Measurements from ENCODE around the gene PDCD10.

Gene PDCD10

GRCh38 chr3:167666563-167666962 lies 68.1 kb downstream of the PDCD10 start:
- Histone ChIP-seq H2BK12ac (ENCODE audit: low read length) (no peak overlapping the region), H3K79me1 (ENCODE audit: low read length) (no peaks in the 10 kb centered on the region), H3K18ac (ENCODE audit: low read length) (no peak overlapping the region), H4K91ac (ENCODE audit: low read depth, low read length) (no peak overlapping the region), H4K8ac (ENCODE audit: low read depth, low read length) (no peak overlapping the region), H3K79me2 (ENCODE audit: control insufficient read depth, insufficient read depth, low read length, poor library complexity) (no peaks in the 10 kb centered on the region), H3K36me3 (ENCODE audit: control insufficient read depth in 1 of 2, insufficient read depth in 2 of 2, low read length in 2 of 2) (no peaks in the 10 kb centered on the region), H3K4ac (ENCODE audit: low read depth, low read length) (no peak overlapping the region), H4K12ac (ENCODE audit: low read depth, low read length) (no peak overlapping the region), H3K9ac (ENCODE audit: low read length) (no peak overlapping the region), H2BK5ac (ENCODE audit: low read depth, low read length, poor library complexity) (no peak overlapping the region), H3K4me3 (ENCODE audit: low read depth, low read length) (no peak overlapping the region), H3K23ac (ENCODE audit: low read length) (no peak overlapping the region), H2AK5ac (ENCODE audit: low read length) (no peak overlapping the region), H3K4me1 (ENCODE audit: control insufficient read depth in 1 of 2, insufficient read depth in 2 of 2, low read length in 2 of 2) (no peaks in the 10 kb centered on the region), H3K27ac (ENCODE audit: low read depth, low read length) (no peak overlapping the region), H3K4me2 (ENCODE audit: low read length) (no peak overlapping the region), H3K9me3 (ENCODE audit: insufficient read depth, low read depth, low read length) (no peaks in the 10 kb centered on the region), H3K14ac (ENCODE audit: low read length) (no peak overlapping the region), H2BK120ac (ENCODE audit: insufficient read depth, low read length, poor library complexity) (no peak overlapping the region), H3K27me3 (ENCODE audit: insufficient read depth, low read length) (no peaks in the 10 kb centered on the region), H2AFZ (ENCODE audit: insufficient read depth, low read length, poor library complexity) (no peak overlapping the region)
- no CpG with 5 or more reads among the region's 2 CpGs for WGBS (ENCODE audit: extremely low coverage, insufficient coverage, insufficient read length)
- no peak for DNase-seq

- H3K9me3 ChIP-seq (ENCODE audit: insufficient read depth, low read depth, low read length), result no peaks in the 10 kb centered on the region
- no peak overlapping the region for H2BK12ac ChIP-seq (ENCODE audit: low read length)
- H3K79me1 ChIP-seq (ENCODE audit: low read length), result no peaks in the 10 kb centered on the region
- H3K4ac ChIP-seq (ENCODE audit: low read depth, low read length), result no peak overlapping the region
- H2BK5ac ChIP-seq (ENCODE audit: low read depth, low read length, poor library complexity), result no peak overlapping the region
- no CpG with 5 or more reads among the region's 5 CpGs for WGBS (ENCODE audit: extremely low coverage, insufficient coverage, insufficient read length)
- H2AFZ ChIP-seq (ENCODE audit: insufficient read depth, low read length, poor library complexity), result no peak overlapping the region
- no peaks in the 10 kb centered on the region for H3K79me2 ChIP-seq (ENCODE audit: control insufficient read depth, insufficient read depth, low read length, poor library complexity)
- H3K4me2 ChIP-seq (ENCODE audit: low read length), result no peak overlapping the region
- H3K27me3 ChIP-seq (ENCODE audit: insufficient read depth, low read length), result no peaks in the 10 kb centered on the region
- H3K18ac ChIP-seq (ENCODE audit: low read length), result no peak overlapping the region
- H4K8ac ChIP-seq (ENCODE audit: low read depth, low read length), result no peak overlapping the region
- H3K23ac ChIP-seq (ENCODE audit: low read length), result no peak overlapping the region
- H3K14ac ChIP-seq (ENCODE audit: low read length), result no peak overlapping the region
- H4K12ac ChIP-seq (ENCODE audit: low read depth, low read length), result no peak overlapping the region
- H2AK5ac ChIP-seq (ENCODE audit: low read length), result no peak overlapping the region
- H3K4me3 ChIP-seq (ENCODE audit: low read depth, low read length), result no peak overlapping the region
- no peaks in the 10 kb centered on the region for H3K36me3 ChIP-seq (ENCODE audit: control insufficient read depth in 1 of 2, insufficient read depth in 2 of 2, low read length in 2 of 2)
- no peak overlapping the region for H3K9ac ChIP-seq (ENCODE audit: low read length)
- no peak for DNase-seq
- H2BK120ac ChIP-seq (ENCODE audit: insufficient read depth, low read length, poor library complexity), result no peak overlapping the region
- H3K4me1 ChIP-seq (ENCODE audit: control insufficient read depth in 1 of 2, insufficient read depth in 2 of 2, low read length in 2 of 2), result no peaks in the 10 kb centered on the region
- H3K27ac ChIP-seq (ENCODE audit: low read depth, low read length), result no peak overlapping the region
- no peak overlapping the region for H4K91ac ChIP-seq (ENCODE audit: low read depth, low read length)
Measured at GRCh38 chr3:167662919-167663400, 71.7 kb downstream of the PDCD10 start.

- Histone ChIP-seq H3K36me3 (ENCODE audit: control insufficient read depth in 1 of 2, insufficient read depth in 2 of 2, low read length in 2 of 2) (no peaks in the 10 kb centered on the region), H2BK120ac (ENCODE audit: insufficient read depth, low read length, poor library complexity) (no peak overlapping the region), H2BK12ac (ENCODE audit: low read length) (no peak overlapping the region), H3K23ac (ENCODE audit: low read length) (no peak overlapping the region), H2AFZ (ENCODE audit: insufficient read depth, low read length, poor library complexity) (no peak overlapping the region), H3K4me1 (ENCODE audit: control insufficient read depth in 1 of 2, insufficient read depth in 2 of 2, low read length in 2 of 2) (no peaks in the 10 kb centered on the region), H2AK5ac (ENCODE audit: low read length) (no peak overlapping the region), H3K14ac (ENCODE audit: low read length) (no peak overlapping the region), H4K12ac (ENCODE audit: low read depth, low read length) (no peak overlapping the region), H3K4me2 (ENCODE audit: low read length) (no peak overlapping the region), H3K79me2 (ENCODE audit: control insufficient read depth, insufficient read depth, low read length, poor library complexity) (no peaks in the 10 kb centered on the region), H3K4me3 (ENCODE audit: low read depth, low read length) (no peak overlapping the region), H4K8ac (ENCODE audit: low read depth, low read length) (no peak overlapping the region), H3K27me3 (ENCODE audit: insufficient read depth, low read length) (no peaks in the 10 kb centered on the region), H3K79me1 (ENCODE audit: low read length) (no peaks in the 10 kb centered on the region), H2BK5ac (ENCODE audit: low read depth, low read length, poor library complexity) (no peak overlapping the region), H3K18ac (ENCODE audit: low read length) (no peak overlapping the region), H3K9ac (ENCODE audit: low read length) (no peak overlapping the region), H4K91ac (ENCODE audit: low read depth, low read length) (no peak overlapping the region), H3K9me3 (ENCODE audit: insufficient read depth, low read depth, low read length) (no peaks in the 10 kb centered on the region), H3K27ac (ENCODE audit: low read depth, low read length) (no peak overlapping the region), H3K4ac (ENCODE audit: low read depth, low read length) (no peak overlapping the region)
- no peak for DNase-seq
- no CpG with 5 or more reads among the region's 3 CpGs for WGBS (ENCODE audit: extremely low coverage, insufficient coverage, insufficient read length)
Measured at GRCh38 chr3:167657684-167658225, 76.9 kb downstream of the PDCD10 start.

- no peak overlapping the region for H3K23ac ChIP-seq (ENCODE audit: low read length)
- H3K79me1 ChIP-seq (ENCODE audit: low read length), result no peaks in the 10 kb centered on the region
- H4K91ac ChIP-seq (ENCODE audit: low read depth, low read length), result no peak overlapping the region
- H2AFZ ChIP-seq (ENCODE audit: insufficient read depth, low read length, poor library complexity), result no peak overlapping the region
- no peaks in the 10 kb centered on the region for H3K9me3 ChIP-seq (ENCODE audit: insufficient read depth, low read depth, low read length)
- no peak overlapping the region for H3K4ac ChIP-seq (ENCODE audit: low read depth, low read length)
- no peak overlapping the region for H3K14ac ChIP-seq (ENCODE audit: low read length)
- no peak overlapping the region for H3K27ac ChIP-seq (ENCODE audit: low read depth, low read length)
- H3K79me2 ChIP-seq (ENCODE audit: control insufficient read depth, insufficient read depth, low read length, poor library complexity), result no peaks in the 10 kb centered on the region
- DNase-seq, result no peak
- peak overlapping the region; percentile 46 for H3K9ac ChIP-seq (ENCODE audit: low read length)
- no peak overlapping the region for H4K8ac ChIP-seq (ENCODE audit: low read depth, low read length)
- H3K27me3 ChIP-seq (ENCODE audit: insufficient read depth, low read length), result no peaks in the 10 kb centered on the region
- no peak overlapping the region for H4K12ac ChIP-seq (ENCODE audit: low read depth, low read length)
- no peaks in the 10 kb centered on the region for H3K4me1 ChIP-seq (ENCODE audit: control insufficient read depth in 1 of 2, insufficient read depth in 2 of 2, low read length in 2 of 2)
- WGBS (ENCODE audit: extremely low coverage, insufficient coverage, insufficient read length), result no CpG with 5 or more reads among the region's 1 CpG
- H3K18ac ChIP-seq (ENCODE audit: low read length), result no peak overlapping the region
- H2BK120ac ChIP-seq (ENCODE audit: insufficient read depth, low read length, poor library complexity), result no peak overlapping the region
- H2BK5ac ChIP-seq (ENCODE audit: low read depth, low read length, poor library complexity), result no peak overlapping the region
- no peak overlapping the region for H3K4me3 ChIP-seq (ENCODE audit: low read depth, low read length)
- no peaks in the 10 kb centered on the region for H3K36me3 ChIP-seq (ENCODE audit: control insufficient read depth in 1 of 2, insufficient read depth in 2 of 2, low read length in 2 of 2)
- H3K4me2 ChIP-seq (ENCODE audit: low read length), result no peak overlapping the region
- no peak overlapping the region for H2AK5ac ChIP-seq (ENCODE audit: low read length)
- H2BK12ac ChIP-seq (ENCODE audit: low read length), result no peak overlapping the region
Measured at GRCh38 chr3:167656821-167657220, 77.9 kb downstream of the PDCD10 start.
